H1 (cell line): ENCODE data around the gene SKAP1. TPM values are rescaled to one million over a fixed set of nuclear protein-coding genes. Genes with fewer than 3 reads are reported as not detected.

Experiments
- CEBPB ChIP-seq: IDR thresholded peaks from 2 replicates; pipeline ENCODE4 v1.6.1; 2012; ENCODE audit warnings: low read depth, low read length
- E2F6 ChIP-seq: IDR thresholded peaks from 2 replicates; pipeline ENCODE4 v1.6.1; 2012; ENCODE audit warnings: inconsistent platforms
- MAX ChIP-seq: IDR thresholded peaks from 2 replicates; pipeline ENCODE4 v1.6.1; 2012; ENCODE audit warnings: inconsistent platforms
- SUZ12 ChIP-seq: fragments of 200-600 bp; sonication (generic); IDR thresholded peaks from 2 replicates; pipeline ENCODE4 v1.6.1; 2012; ENCODE audit warnings: mild to moderate bottlenecking, inconsistent platforms, low read length, moderate library complexity, mixed read lengths
- USF2 ChIP-seq: IDR thresholded peaks from 2 replicates; pipeline ENCODE4 v1.6.1; 2011; ENCODE audit warnings: low read length, improper control_type of control experiment
- polyA plus RNA-seq, 7 experiments: library from polyadenylated mRNA; depleted of rRNA in 3 of 7; stranded (reverse) in 5 of 7; unstranded in 2 of 7; fragments of >200 nt in 5 of 7; fragments of 200-250 nt in 2 of 7; gene quantifications; 1 replicate in 5 of 7; 2 replicates in 1 of 7; 4 replicates in 1 of 7; pipeline versions ENCODE4 v1.2.1 to v1.2.3, GENCODE V29; 2011 to 2013; ENCODE audit warnings: missing spikeins in 2 of 7, mixed read lengths in 2 of 7
- total RNA-seq: library from RNA; stranded (reverse); fragmentation: NEBNext Ultra II Directional; extraction: Animal tissue kit (Norgen Biotek cat#: 25700); gene quantifications from 2 replicates; pipeline ENCODE4 v1.2.1, GENCODE V29; 2021

The SKAP1 gene
- total and polyA plus RNA-seq, 2 of the 8 experiments (the other 6 are each of a cell fraction or from before 2014, with no cell fraction given), result not detected

GRCh38 chr17:48433896-48434295 is 3.9 kb upstream of the SKAP1 start (continued):
- no peak for TF ChIP-seq USF2
- TF ChIP-seq E2F6, result no peak
- TF ChIP-seq SUZ12, result no peak
- no peak for TF ChIP-seq CEBPB
- TF ChIP-seq MAX, result no peak
- TF ChIP-seq, all 59 proteins: peak for 0
